GM23248 (cell line): ENCODE data around the gene SH3BGRL2. TPM values are rescaled to one million over a fixed set of nuclear protein-coding genes. Genes with fewer than 3 reads are reported as not detected.

Source experiments
- DNase-seq: peaks from one replicate; pipeline ENCODE4 v3.0.0-alpha.2; 2015
- H2AFZ ChIP-seq: fragments of 200-600 bp; sonication (generic); 2 replicates; pipeline ENCODE4 v1.6.1; 2016; ENCODE audit warnings: antibody characterized with exemption
- H3F3A ChIP-seq: fragments of 200-600 bp; sonication (generic); 2 replicates; pipeline ENCODE4 v1.6.1; 2016; ENCODE audit warnings: mild to moderate bottlenecking, antibody characterized with exemption, mixed run types; ENCODE audit not compliant: insufficient read depth
- H3K27ac ChIP-seq: fragments of 200-600 bp; sonication (generic); 2 replicates; pipeline ENCODE4 v1.5.1; 2016; ENCODE audit warnings: mild to moderate bottlenecking
- H3K27me3 ChIP-seq: fragments of 200-600 bp; sonication (generic); replicated peaks from 2 replicates; pipeline ENCODE4 v1.6.1; 2016; ENCODE audit warnings: mild to moderate bottlenecking; ENCODE audit not compliant: insufficient read depth
- H3K36me3 ChIP-seq: fragments of 200-600 bp; sonication (generic); 2 replicates; pipeline ENCODE4 v1.6.1; 2016; ENCODE audit warnings: low read depth, mild to moderate bottlenecking
- H3K4me1 ChIP-seq: fragments of 200-600 bp; sonication (generic); 2 replicates; pipeline ENCODE4 v1.6.1; 2016; ENCODE audit warnings: mild to moderate bottlenecking; ENCODE audit not compliant: insufficient read depth
- H3K4me2 ChIP-seq: fragments of 200-600 bp; sonication (generic); one replicate; pipeline ENCODE4 v1.6.1; 2016; ENCODE audit warnings: mild to moderate bottlenecking; ENCODE audit not compliant: unreplicated experiment
- H3K4me3 ChIP-seq: fragments of 200-600 bp; sonication (generic); 2 replicates; pipeline ENCODE4 v1.5.1; 2016; ENCODE audit warnings: mild to moderate bottlenecking
- H3K79me2 ChIP-seq: fragments of 200-600 bp; sonication (generic); 2 replicates; pipeline ENCODE4 v1.6.1; 2016; ENCODE audit warnings: mild to moderate bottlenecking; ENCODE audit not compliant: insufficient read depth
- H3K9ac ChIP-seq: fragments of 200-600 bp; sonication (generic); 2 replicates; pipeline ENCODE4 v1.6.1; 2016; ENCODE audit warnings: mild to moderate bottlenecking
- H3K9me2 ChIP-seq: fragments of 200-600 bp; sonication (generic); 2 replicates; pipeline ENCODE4 v1.6.1; 2016; ENCODE audit warnings: mixed run types, mild to moderate bottlenecking, moderate library complexity; ENCODE audit not compliant: insufficient read depth
- H3K9me3 ChIP-seq: fragments of 200-600 bp; sonication (generic); one replicate; pipeline ENCODE4 v1.6.1; 2017; ENCODE audit warnings: low read depth
- H4K20me1 ChIP-seq: fragments of 200-600 bp; sonication (generic); 2 replicates; pipeline ENCODE4 v1.6.0; 2016; ENCODE audit not compliant: insufficient read depth
- EZH2 ChIP-seq: fragments of 200-600 bp; sonication (generic); IDR thresholded peaks from 2 replicates; pipeline ENCODE4 v1.6.1; 2018; ENCODE audit warnings: antibody characterized with exemption, mild to moderate bottlenecking; ENCODE audit not compliant: insufficient read depth, poor library complexity, severe bottlenecking
- EZH2phosphoT487 ChIP-seq: fragments of 200-600 bp; sonication (generic); IDR thresholded peaks from 2 replicates; pipeline ENCODE4 v1.6.1; 2018; ENCODE audit warnings: antibody characterized with exemption, moderate library complexity, mild to moderate bottlenecking, low read depth; ENCODE audit not compliant: insufficient read depth
- WGBS, 2 experiments: methylation state at CpG; one replicate each; pipeline ENCODE4 v1.1.6; 2015 to 2017; ENCODE audit warnings: low lambda C conversion rate in 2 of 2, low coverage in 1 of 2; ENCODE audit errors: missing lambda C conversion rate in 2 of 2; 5-methylcytosine and 5-hydroxymethylcytosine counted together
- in situ Hi-C: fragments of 300-500 bp; cut with MboI; formaldehyde crosslinking; loops from 2 replicates; pipeline ENCODE4 v1.15.0; 2020
- polyA plus RNA-seq: library from polyadenylated mRNA; unstranded; fragments of >200 nt; fragmentation: Nextera tagmentation; extraction: Ambion mirVana; gene quantifications from 2 replicates; pipeline ENCODE4 v1.2.1, GENCODE V29; 2016
- total RNA-seq: library from RNA; depleted of rRNA; stranded (reverse); fragments of >200 nt; shearing (Covaris generic); gene quantifications from 2 replicates; pipeline ENCODE4 v1.2.3, GENCODE V29; 2014

The SH3BGRL2 gene
- total and polyA plus RNA-seq, 2 experiments from 2014 or later = 1.1 to 2.2 TPM

- Histone ChIP-seq H3K4me2 (no peak overlapping the region), H2AFZ (no peak overlapping the region), H3K9ac (no peak overlapping the region), H3K27ac (no peak overlapping the region), H3K79me2 (no peaks in the 10 kb centered on the region), H4K20me1 (no peaks in the 10 kb centered on the region), H3K27me3 (peaks cover 23% of the 10 kb centered on the region), H3K36me3 (no peaks in the 10 kb centered on the region), H3K9me3 (no peaks in the 10 kb centered on the region), H3K4me1 (no peaks in the 10 kb centered on the region), H3K9me2 (no peaks in the 10 kb centered on the region), H3K4me3 (no peak overlapping the region), H3F3A (no peaks in the 10 kb centered on the region)
- WGBS, 2 experiments = 68 to 69% methylated on average over 2 of the region's 2 CpGs
- in situ Hi-C loops = no loop called here
- TF ChIP-seq EZH2phosphoT487 = no peak
- TF ChIP-seq EZH2 = no peak
- no peak for DNase-seq
These were observed 3.5 kb downstream of the SH3BGRL2 start for GRCh38 chr6:79634491-79635231.

- Histone ChIP-seq H3K4me2 (no peak overlapping the region), H3K4me1 (no peaks in the 10 kb centered on the region), H3K9me3 (no peaks in the 10 kb centered on the region), H3K9ac (no peak overlapping the region), H2AFZ (no peak overlapping the region), H3F3A (no peaks in the 10 kb centered on the region), H3K79me2 (no peaks in the 10 kb centered on the region), H3K4me3 (no peak overlapping the region), H4K20me1 (no peaks in the 10 kb centered on the region), H3K27me3 (peaks cover 23% of the 10 kb centered on the region), H3K9me2 (no peaks in the 10 kb centered on the region), H3K27ac (no peak overlapping the region), H3K36me3 (no peaks in the 10 kb centered on the region)
- peak; percentile 13 for DNase-seq
- in situ Hi-C loops = no loop called here
- TF ChIP-seq EZH2 (no peak), EZH2phosphoT487 (no peak)
- WGBS, 2 experiments = 56 to 59% methylated on average over 2 of the region's 2 CpGs
These were observed 4.1 kb downstream of the SH3BGRL2 start for GRCh38 chr6:79635232-79635543.

- 78 to 93% methylated on average over 1 of the region's 1 CpG for WGBS, 2 experiments
- no peaks in the 10 kb centered on the region for H4K20me1 ChIP-seq
- H3K36me3 ChIP-seq = no peaks in the 10 kb centered on the region
- H3K4me2 ChIP-seq = no peak overlapping the region
- H3K4me1 ChIP-seq = no peaks in the 10 kb centered on the region
- no peak overlapping the region for H3K4me3 ChIP-seq
- H3K9me3 ChIP-seq = no peaks in the 10 kb centered on the region
- H3K27ac ChIP-seq = no peak overlapping the region
- no peaks in the 10 kb centered on the region for H3F3A ChIP-seq
- no peaks in the 10 kb centered on the region for H3K9me2 ChIP-seq
- H2AFZ ChIP-seq = no peak overlapping the region
- H3K27me3 ChIP-seq = peaks cover 20% of the 10 kb centered on the region
- in situ Hi-C loops = no loop called here
- TF ChIP-seq EZH2 (no peak), EZH2phosphoT487 (no peak)
- DNase-seq = no peak
- no peaks in the 10 kb centered on the region for H3K79me2 ChIP-seq
- H3K9ac ChIP-seq = no peak overlapping the region
These were observed 5.5 kb downstream of the SH3BGRL2 start for GRCh38 chr6:79636673-79637072.

- Histone ChIP-seq H3K36me3 (no peaks in the 10 kb centered on the region), H3K4me2 (no peak overlapping the region), H4K20me1 (no peaks in the 10 kb centered on the region), H3K9me3 (no peaks in the 10 kb centered on the region), H3K27me3 (no peaks in the 10 kb centered on the region), H3K27ac (no peak overlapping the region), H3F3A (no peaks in the 10 kb centered on the region), H3K9ac (no peak overlapping the region), H3K9me2 (no peaks in the 10 kb centered on the region), H3K4me3 (no peak overlapping the region), H3K79me2 (no peaks in the 10 kb centered on the region), H2AFZ (no peak overlapping the region), H3K4me1 (no peaks in the 10 kb centered on the region)
- DNase-seq = no peak
- in situ Hi-C loops = no loop called here
- WGBS, 2 experiments = 69 to 71% methylated on average over 4 of the region's 4 CpGs
- no peak for TF ChIP-seq EZH2phosphoT487
- no peak for TF ChIP-seq EZH2
These were observed 9.3 kb downstream of the SH3BGRL2 start for GRCh38 chr6:79640146-79641111.
